T-helper 1 cell (primary cell): ENCODE results near the gene SYT13.

Source experiments
- DNase-seq, 5 donors: peaks; one replicate each; pipeline ENCODE4 v3.0.0-alpha.2; 2012 to 2020

The SYT13 gene

DNA sequence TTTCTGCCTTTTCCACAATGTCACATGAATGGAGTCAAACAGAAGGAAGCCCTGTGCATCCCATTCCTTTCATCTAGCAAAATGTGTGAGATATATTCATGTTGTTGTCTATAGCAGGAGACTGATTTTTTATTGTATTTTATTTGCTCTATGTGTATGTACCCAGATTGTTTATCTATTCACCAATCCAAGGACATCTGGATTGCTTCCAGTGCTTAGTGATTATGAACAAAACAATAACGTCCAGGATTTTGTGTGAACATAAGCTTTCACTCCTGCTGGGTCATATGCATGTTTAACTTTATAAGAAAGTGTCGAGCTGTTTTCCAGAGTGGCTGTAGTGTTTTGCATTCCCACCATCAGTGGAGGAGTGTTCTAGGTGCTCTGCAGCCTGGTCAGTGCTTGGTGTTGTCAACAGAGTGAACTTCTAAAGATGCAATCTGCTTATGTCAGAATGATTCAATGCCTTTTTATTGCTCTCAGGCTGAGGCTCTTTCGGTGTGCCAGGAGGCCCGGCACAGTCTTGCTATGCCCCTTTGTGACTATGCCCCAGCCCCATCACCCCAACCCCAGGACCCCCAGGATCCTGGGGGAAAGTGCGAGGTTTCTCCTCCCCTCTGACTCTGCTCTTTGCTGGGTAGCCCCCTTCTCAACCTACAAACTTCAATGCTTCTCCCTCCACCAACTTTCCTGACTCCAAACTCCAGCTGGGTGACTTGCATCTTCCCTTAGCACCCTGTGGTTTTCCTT lies 19.9 kb upstream of the SYT13 start:
- no peak for DNase-seq

DNA sequence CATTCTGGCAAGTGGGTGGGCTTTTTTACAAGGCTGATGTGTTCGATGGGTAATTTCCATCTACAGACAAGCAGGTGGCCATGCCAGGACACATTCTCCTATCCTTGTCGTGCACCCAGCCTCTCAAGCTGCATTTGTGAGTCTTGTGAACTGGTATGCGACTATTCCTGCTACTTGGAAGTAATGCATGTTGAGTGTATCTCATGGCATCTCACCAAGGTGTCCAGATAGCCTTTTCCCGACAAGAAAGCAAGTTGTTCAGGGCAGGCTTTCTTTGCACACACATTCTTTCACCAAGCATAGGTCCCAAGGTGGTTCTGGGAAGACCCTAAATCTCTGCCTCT lies 18.8 kb upstream of the SYT13 start:
- no peak for DNase-seq

GRCh38 chr11:45304111-45304991 lies 18.2 kb upstream of the SYT13 start:
- DNase-seq: no peak

DNA sequence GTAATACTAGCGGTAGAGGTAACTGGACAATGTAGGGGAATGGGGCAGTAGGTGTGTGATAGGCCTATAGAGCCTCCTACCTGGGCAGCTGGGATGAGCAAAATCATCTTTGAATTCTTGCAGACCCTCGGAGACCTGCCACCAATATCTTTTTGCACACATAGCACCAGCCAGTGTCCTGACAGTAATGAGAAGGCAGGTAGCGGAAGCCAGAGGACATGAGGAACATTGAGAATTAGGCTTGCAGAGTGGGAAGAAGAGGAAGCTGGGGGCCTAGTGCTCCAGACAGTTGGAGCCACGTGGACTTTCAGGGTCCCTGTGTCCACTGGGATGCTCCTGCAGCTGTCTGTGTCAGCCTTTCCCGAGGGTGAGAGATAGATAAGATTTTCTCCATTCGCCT lies 17.2 kb upstream of the SYT13 start:
- DNase-seq: no peak

- DNase-seq: no peak
These were observed 15.6 kb upstream of the SYT13 start for GRCh38 chr11:45301537-45302246.

GRCh38 chr11:45300715-45301114 lies 14.6 kb upstream of the SYT13 start:
- no peak for DNase-seq

DNA sequence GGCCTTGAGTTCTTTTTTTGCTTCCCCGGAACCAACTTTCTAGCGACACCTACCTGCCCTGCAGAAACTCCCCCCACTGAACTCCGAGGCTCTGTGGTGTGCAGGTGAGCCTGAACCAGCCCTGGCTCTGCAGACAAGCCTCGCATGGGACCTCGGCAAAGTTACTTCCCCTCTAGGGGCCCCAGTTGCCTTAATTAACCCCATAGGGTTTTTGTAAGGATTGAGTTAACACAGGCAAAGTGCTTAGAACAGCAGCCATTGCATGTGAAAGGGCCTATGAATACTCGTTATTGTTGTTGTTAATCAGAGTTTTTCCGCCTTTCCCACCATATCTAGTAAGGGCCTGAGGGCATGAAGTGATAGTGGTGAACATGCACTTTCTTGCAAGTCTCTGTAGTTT lies 12.6 kb upstream of the SYT13 start:
- no peak for DNase-seq

GRCh38 chr11:45296075-45296474 lies 9.9 kb upstream of the SYT13 start:
- DNase-seq: no peak

DNA sequence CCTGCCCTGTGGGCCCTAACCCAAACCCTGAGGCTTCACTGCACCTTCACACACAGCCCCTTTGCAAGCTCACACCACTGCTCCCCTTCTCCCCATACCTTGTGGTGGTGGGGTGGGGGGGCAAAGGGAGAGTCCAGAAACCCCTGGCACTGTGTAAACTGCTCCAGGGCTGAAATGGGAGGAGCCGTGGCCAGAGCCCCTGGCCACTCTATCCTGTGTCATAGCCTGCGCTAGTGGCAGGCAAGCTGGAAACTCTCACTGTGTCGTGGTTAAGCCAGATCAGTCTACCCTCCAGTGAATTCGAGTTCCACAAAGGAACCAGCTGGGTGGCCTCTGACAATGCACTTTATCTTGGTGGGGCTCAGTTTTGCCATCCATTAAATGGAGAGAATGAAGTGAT lies 8.4 kb upstream of the SYT13 start:
- no peak for DNase-seq

DNA sequence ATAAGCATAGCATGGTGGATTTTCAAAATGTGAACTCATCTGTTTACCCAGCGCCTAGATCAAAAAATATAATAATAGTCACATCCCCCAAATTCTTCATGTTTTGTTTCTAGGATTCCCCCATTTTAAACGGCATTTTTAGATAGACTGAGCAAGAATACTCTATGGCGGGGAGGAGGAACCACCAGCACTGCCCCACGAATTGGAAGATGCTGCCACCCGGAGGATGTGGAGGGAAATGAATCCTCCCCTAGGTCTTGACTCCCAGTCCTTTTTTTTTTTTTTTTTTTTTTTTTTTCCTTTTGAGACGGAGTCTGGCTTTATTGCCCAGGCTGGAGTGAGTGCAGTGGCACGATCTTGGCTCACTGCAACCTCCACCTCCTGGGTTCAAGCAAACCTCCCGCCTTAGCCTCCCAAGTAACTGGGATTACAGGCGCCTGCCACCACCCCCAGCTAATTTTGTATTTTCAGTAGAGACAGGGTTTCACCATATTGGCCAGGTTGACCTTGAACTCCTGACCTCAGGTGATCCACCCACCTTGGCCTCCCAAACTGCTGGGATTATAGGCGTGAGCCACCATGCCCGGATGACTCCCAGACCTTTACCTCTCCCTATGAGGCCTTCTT lies 7.5 kb upstream of the SYT13 start:
- DNase-seq: peak; percentile 17 to 45 (median 29)

DNA sequence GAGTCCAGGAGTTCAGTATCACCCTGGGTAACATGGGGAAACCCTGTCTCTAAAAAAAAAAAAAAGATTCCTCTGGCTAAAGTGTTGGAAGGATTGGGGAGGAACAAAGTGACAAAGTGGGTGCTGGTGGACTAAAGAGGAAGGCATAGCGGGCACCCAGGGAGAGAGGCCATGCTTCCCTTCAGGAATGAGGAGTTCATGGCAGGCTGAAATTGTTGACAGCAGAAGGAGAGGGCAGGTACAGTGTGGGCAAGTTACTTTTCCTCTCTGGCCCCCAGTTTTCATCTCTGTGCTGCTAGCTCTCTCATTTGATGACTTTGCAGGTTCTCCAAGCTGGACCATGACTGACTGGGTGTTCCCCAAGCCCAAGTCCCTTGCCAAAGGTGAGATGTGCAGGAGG lies 4.4 kb upstream of the SYT13 start:
- no peak for DNase-seq

- DNase-seq: no peak
These were observed 3.2 kb upstream of the SYT13 start for GRCh38 chr11:45289369-45289768.

GRCh38 chr11:45288339-45288738 lies 2.2 kb upstream of the SYT13 start:
- no peak for DNase-seq

- no peak for DNase-seq
These were observed 1.3 kb upstream of the SYT13 start for GRCh38 chr11:45287316-45287903.

GRCh38 chr11:45285250-45285828 lies 802 bp downstream of the SYT13 start:
- no peak for DNase-seq

GRCh38 chr11:45282081-45282480 lies 4.1 kb downstream of the SYT13 start:
- no peak for DNase-seq

GRCh38 chr11:45280449-45280848 lies 5.7 kb downstream of the SYT13 start:
- no peak for DNase-seq

- no peak for DNase-seq
These were observed 6.5 kb downstream of the SYT13 start for GRCh38 chr11:45279645-45280044.

- DNase-seq: no peak
These were observed 7.4 kb downstream of the SYT13 start for GRCh38 chr11:45278714-45279113.

DNA sequence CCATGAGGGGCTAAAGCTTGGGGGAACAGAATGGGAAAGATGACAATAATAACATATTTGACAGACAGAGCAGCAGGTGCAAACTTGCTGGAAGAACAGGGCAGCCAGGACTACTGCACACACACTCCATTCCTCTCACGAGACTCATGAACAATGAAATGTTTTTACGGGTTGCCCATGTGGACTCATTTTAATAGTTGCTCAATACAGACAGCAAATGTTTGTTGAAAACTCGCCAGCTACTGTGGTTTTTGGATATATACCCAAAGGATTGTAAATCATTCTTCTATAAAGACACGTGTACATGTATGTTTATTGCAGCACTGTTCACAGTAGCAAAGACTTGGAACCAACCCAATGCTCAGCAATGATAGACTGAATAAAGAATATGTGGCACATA lies 10.3 kb downstream of the SYT13 start:
- no peak for DNase-seq

GRCh38 chr11:45274206-45274605 lies 11.9 kb downstream of the SYT13 start:
- DNase-seq: no peak

DNA sequence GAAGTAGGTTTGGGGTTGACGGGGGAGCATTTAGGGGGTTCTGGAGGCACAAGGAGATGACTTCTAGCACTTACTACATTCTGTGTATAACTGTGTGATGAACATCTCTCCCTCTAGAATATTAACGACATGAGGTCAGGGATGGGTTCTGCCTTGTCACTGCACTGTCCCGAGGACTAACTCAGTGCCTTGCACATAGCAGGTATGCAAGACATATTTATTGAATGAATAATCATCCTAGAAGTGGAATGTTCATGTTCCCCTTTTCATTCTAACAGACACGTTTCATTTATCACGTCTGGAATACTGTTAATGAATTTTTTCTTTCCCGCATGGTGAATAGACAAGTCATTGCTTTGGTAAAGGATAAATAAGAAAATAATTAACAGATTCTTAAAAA lies 12.6 kb downstream of the SYT13 start:
- no peak for DNase-seq
